ENCODE measurements around the gene CFAP74.
A peak's percentile ranks its signal among the peaks of the same experiment; 100 is the strongest.

Gene CFAP74

DNA sequence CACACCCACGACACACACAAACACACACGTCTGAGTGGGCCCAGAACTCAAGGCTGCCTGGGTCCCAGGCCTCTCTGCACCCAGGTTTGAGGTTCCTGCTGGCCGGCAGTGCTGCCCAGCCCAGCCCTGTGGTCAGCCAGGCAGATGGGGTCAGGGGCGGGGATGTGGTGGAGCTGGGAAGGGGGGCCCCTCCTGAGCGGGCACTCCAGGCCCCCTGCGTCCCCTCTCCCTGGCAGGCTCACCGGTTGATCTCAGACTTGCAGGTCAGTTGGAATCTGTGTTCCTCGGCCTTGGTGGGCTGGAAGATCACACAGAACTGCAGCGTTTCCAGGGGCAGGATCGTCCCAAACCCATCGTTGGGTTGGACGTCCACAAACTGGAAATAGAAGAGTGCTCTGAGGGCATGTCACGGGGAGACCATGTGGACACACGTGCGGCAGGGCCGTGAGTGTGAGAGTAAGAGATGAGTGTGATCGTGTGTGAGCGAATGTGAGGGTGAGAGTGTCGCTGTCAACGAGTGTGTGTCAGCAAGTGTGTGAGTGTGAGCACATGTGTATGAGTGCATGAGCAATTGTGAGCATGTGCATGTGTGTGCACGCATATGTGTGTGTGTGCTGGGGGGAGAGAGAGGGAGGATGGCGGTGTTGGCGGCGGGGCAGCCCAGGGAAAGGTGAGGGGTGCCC is 64.8 kb downstream of the CFAP74 start:
- no peaks in the 10 kb centered on the region for H3K4me1 ChIP-seq (ENCODE audit: control insufficient read depth, insufficient read depth, low read length)
- H3K27ac ChIP-seq (ENCODE audit: extremely low read depth, low read depth, low read length), result no peak overlapping the region
- no peaks in the 10 kb centered on the region for H3K36me3 ChIP-seq (ENCODE audit: control insufficient read depth in 2 of 2, insufficient read depth in 1 of 2, low read length in 2 of 2)
- H3K9me3 ChIP-seq (ENCODE audit: control insufficient read depth, insufficient read depth, low read depth, low read length), result no peaks in the 10 kb centered on the region
- TF ChIP-seq, protein P1, sequence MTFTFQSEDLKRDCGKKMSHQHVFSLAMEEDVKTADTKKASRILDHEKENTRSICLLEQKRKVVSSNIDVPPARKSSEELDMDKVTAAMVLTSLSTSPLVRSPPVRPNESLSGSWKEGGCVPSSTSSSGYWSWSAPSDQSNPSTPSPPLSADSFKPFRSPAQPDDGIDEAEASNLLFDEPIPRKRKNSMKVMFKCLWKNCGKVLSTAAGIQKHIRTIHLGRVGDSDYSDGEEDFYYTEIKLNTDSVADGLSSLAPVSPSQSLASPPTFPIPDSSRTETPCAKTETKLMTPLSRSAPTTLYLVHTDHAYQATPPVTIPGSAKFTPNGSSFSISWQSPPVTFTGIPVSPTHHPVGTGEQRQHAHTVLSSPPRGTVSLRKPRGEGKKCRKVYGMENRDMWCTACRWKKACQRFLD (tag by site-specific recombination; IDR thresholded peaks at IDR 0.05), result no peak
- TF ChIP-seq PRDM1 (tag by site-specific recombination; IDR thresholded peaks at IDR 0.05), result 0 out of 2 replicates have a peak, but pooled peaks have one; percentile 44
- POLR2A ChIA-PET, result no interaction called here
- no peak overlapping the region for H3K4me3 ChIP-seq (ENCODE audit: low read depth, low read length)
- CTCF ChIA-PET, result no interaction called here

DNA sequence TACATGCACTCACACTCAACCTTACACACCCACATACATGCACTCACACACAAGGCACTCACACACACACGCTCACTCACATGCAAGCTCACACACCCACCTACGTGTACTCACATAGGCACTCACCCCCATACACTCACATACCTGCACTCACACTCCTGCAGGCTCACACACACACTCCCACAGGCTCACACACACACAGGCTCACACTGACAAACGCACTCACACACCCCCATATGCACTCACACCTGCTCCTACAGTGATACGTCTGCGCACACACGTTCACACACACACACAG is 65.4 kb downstream of the CFAP74 start:
- peak; percentile 74; the same call in 1 of the 2 replicates for TF ChIP-seq EGR2 (tag by site-specific recombination; IDR thresholded peaks at IDR 0.05; ENCODE audit: low read depth)
- TF ChIP-seq ZNF596 (tag by site-specific recombination; IDR thresholded peaks at IDR 0.05), result no peak
- TF ChIP-seq, protein P2, sequence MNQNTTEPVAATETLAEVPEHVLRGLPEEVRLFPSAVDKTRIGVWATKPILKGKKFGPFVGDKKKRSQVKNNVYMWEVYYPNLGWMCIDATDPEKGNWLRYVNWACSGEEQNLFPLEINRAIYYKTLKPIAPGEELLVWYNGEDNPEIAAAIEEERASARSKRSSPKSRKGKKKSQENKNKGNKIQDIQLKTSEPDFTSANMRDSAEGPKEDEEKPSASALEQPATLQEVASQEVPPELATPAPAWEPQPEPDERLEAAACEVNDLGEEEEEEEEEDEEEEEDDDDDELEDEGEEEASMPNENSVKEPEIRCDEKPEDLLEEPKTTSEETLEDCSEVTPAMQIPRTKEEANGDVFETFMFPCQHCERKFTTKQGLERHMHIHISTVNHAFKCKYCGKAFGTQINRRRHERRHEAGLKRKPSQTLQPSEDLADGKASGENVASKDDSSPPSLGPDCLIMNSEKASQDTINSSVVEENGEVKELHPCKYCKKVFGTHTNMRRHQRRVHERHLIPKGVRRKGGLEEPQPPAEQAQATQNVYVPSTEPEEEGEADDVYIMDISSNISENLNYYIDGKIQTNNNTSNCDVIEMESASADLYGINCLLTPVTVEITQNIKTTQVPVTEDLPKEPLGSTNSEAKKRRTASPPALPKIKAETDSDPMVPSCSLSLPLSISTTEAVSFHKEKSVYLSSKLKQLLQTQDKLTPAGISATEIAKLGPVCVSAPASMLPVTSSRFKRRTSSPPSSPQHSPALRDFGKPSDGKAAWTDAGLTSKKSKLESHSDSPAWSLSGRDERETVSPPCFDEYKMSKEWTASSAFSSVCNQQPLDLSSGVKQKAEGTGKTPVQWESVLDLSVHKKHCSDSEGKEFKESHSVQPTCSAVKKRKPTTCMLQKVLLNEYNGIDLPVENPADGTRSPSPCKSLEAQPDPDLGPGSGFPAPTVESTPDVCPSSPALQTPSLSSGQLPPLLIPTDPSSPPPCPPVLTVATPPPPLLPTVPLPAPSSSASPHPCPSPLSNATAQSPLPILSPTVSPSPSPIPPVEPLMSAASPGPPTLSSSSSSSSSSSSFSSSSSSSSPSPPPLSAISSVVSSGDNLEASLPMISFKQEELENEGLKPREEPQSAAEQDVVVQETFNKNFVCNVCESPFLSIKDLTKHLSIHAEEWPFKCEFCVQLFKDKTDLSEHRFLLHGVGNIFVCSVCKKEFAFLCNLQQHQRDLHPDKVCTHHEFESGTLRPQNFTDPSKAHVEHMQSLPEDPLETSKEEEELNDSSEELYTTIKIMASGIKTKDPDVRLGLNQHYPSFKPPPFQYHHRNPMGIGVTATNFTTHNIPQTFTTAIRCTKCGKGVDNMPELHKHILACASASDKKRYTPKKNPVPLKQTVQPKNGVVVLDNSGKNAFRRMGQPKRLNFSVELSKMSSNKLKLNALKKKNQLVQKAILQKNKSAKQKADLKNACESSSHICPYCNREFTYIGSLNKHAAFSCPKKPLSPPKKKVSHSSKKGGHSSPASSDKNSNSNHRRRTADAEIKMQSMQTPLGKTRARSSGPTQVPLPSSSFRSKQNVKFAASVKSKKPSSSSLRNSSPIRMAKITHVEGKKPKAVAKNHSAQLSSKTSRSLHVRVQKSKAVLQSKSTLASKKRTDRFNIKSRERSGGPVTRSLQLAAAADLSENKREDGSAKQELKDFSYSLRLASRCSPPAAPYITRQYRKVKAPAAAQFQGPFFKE (tag by site-specific recombination; IDR thresholded peaks at IDR 0.05; ENCODE audit: borderline replicate concordance), result no peak
- TF ChIP-seq ZNF785 (tag by site-specific recombination; IDR thresholded peaks at IDR 0.05), result no peak
- peak; percentile 85 for TF ChIP-seq ZFHX2 (tag by site-specific recombination; conservative IDR thresholded peaks at IDR 0.05)
- no peak for TF ChIP-seq ZNF2 (tag by site-specific recombination; IDR thresholded peaks at IDR 0.05)
- 0 out of 2 replicates have a peak, but pooled peaks have one; percentile 11 for TF ChIP-seq ZNF280C (tag by site-specific recombination; IDR thresholded peaks at IDR 0.05)
- ChIA-PET CTCF (no interaction called here), POLR2A (no interaction called here)
- Histone ChIP-seq H3K9me3 (ENCODE audit: control insufficient read depth, insufficient read depth, low read depth, low read length) (no peaks in the 10 kb centered on the region), H3K4me1 (ENCODE audit: control insufficient read depth, insufficient read depth, low read length) (no peaks in the 10 kb centered on the region), H3K27ac (ENCODE audit: extremely low read depth, low read depth, low read length) (no peak overlapping the region), H3K36me3 (ENCODE audit: control insufficient read depth in 2 of 2, insufficient read depth in 1 of 2, low read length in 2 of 2) (no peaks in the 10 kb centered on the region), H3K4me3 (ENCODE audit: low read depth, low read length) (no peak overlapping the region)

- POLR2A ChIA-PET, result no interaction called here
- Histone ChIP-seq H3K36me3 (ENCODE audit: control insufficient read depth in 2 of 2, insufficient read depth in 1 of 2, low read length in 2 of 2) (no peaks in the 10 kb centered on the region), H3K4me1 (ENCODE audit: control insufficient read depth, insufficient read depth, low read length) (no peaks in the 10 kb centered on the region), H3K27ac (ENCODE audit: extremely low read depth, low read depth, low read length) (no peak overlapping the region), H3K4me3 (ENCODE audit: low read depth, low read length) (no peak overlapping the region), H3K9me3 (ENCODE audit: control insufficient read depth, insufficient read depth, low read depth, low read length) (no peaks in the 10 kb centered on the region)
- TF ChIP-seq ZNF302 (tag by site-specific recombination; IDR thresholded peaks at IDR 0.05; ENCODE audit: low read depth), result no peak; the same call in 1 of the 2 replicates
- TF ChIP-seq ZNF133 (tag by site-specific recombination; IDR thresholded peaks at IDR 0.05), result 0 out of 2 replicates have a peak, but pooled peaks have one; percentile 11
- TF ChIP-seq ZNF184 (tag by site-specific recombination; IDR thresholded peaks at IDR 0.05), result no peak
- no peak for TF ChIP-seq ZNF623 (tag by site-specific recombination; IDR thresholded peaks at IDR 0.05)
- CTCF ChIA-PET, result no interaction called here
Observed at GRCh38 chr1:1937549-1938275, 65.9 kb downstream of the CFAP74 start.
